Thyroid gland (tissue), 4 donors: ENCODE data around the gene PCCA.

Experiments
- CTCF ChIP-seq, 6 experiments: fragments of 200-600 bp in 3 of 6; fragments of 450-650 bp in 3 of 6; sonication (generic) in 3 of 6; IDR thresholded peaks; one replicate each; pipeline ENCODE4 v1.5.1; 2016 to 2019; ENCODE audit warnings: antibody characterized with exemption in 6 of 6, mild to moderate bottlenecking in 2 of 6, inconsistent platforms in 1 of 6, moderate library complexity in 1 of 6
- POLR2A ChIP-seq, 2 donors: fragments of 450-650 bp; IDR thresholded peaks; one replicate each; pipeline ENCODE4 v1.6.1; 2017; ENCODE audit warnings: antibody characterized with exemption in 2 of 2, mild to moderate bottlenecking in 2 of 2, moderate library complexity in 1 of 2

GRCh38 chr13:100163375-100163774 is 74.5 kb downstream of the PCCA start:
- TF ChIP-seq CTCF (IDR thresholded peaks at IDR 0.05) (no peak), POLR2A (IDR thresholded peaks at IDR 0.05) (no peak)
